Measurements from ENCODE around the gene SYT1.

Gene SYT1

GRCh38 chr12:79441534-79441933 lies 577.0 kb downstream of the SYT1 start:
- no peak overlapping the region for H3K4me3 ChIP-seq (ENCODE audit: control insufficient read depth, low read depth, low read length)
- no peak for DNase-seq (ENCODE audit: low read depth)

GRCh38 chr12:79442396-79442795 lies 577.8 kb downstream of the SYT1 start:
- H3K4me3 ChIP-seq (ENCODE audit: control insufficient read depth, low read depth, low read length): no peak overlapping the region
- no peak for TF ChIP-seq CTCF (conservative IDR thresholded peaks at IDR 0.05; ENCODE audit: control insufficient read depth, insufficient read depth, low read depth, low read length)
- DNase-seq (ENCODE audit: low read depth): no peak

More at GRCh38 chr12:79441534-79441933, 577.0 kb downstream of the SYT1 start:
- TF ChIP-seq CTCF (conservative IDR thresholded peaks at IDR 0.05; ENCODE audit: control insufficient read depth, insufficient read depth, low read depth, low read length): no peak

- TF ChIP-seq CTCF (conservative IDR thresholded peaks at IDR 0.05; ENCODE audit: control insufficient read depth, insufficient read depth, low read depth, low read length): no peak
- peak; percentile 52 for DNase-seq (ENCODE audit: low read depth)
- H3K4me3 ChIP-seq (ENCODE audit: control insufficient read depth, low read depth, low read length): no peak overlapping the region
Measured at GRCh38 chr12:79444089-79444488, 579.5 kb downstream of the SYT1 start.

GRCh38 chr12:79448816-79449215 lies 584.2 kb downstream of the SYT1 start:
- H3K4me3 ChIP-seq (ENCODE audit: control insufficient read depth, low read depth, low read length): no peak overlapping the region
- no peak for DNase-seq (ENCODE audit: low read depth)
- TF ChIP-seq CTCF (conservative IDR thresholded peaks at IDR 0.05; ENCODE audit: control insufficient read depth, insufficient read depth, low read depth, low read length): no peak

GRCh38 chr12:79451365-79451764 lies 586.8 kb downstream of the SYT1 start:
- TF ChIP-seq CTCF (conservative IDR thresholded peaks at IDR 0.05; ENCODE audit: control insufficient read depth, insufficient read depth, low read depth, low read length): no peak

GRCh38 chr12:79451978-79452377 lies 587.4 kb downstream of the SYT1 start:
- no peak overlapping the region for H3K4me3 ChIP-seq (ENCODE audit: control insufficient read depth, low read depth, low read length)
- no peak for TF ChIP-seq CTCF (conservative IDR thresholded peaks at IDR 0.05; ENCODE audit: control insufficient read depth, insufficient read depth, low read depth, low read length)

More at GRCh38 chr12:79451365-79451764, 586.8 kb downstream of the SYT1 start:
- H3K4me3 ChIP-seq (ENCODE audit: control insufficient read depth, low read depth, low read length): no peak overlapping the region
- peak; percentile 20 for DNase-seq (ENCODE audit: low read depth)

GRCh38 chr12:79452906-79453305 lies 588.3 kb downstream of the SYT1 start:
- no peak for TF ChIP-seq CTCF (conservative IDR thresholded peaks at IDR 0.05; ENCODE audit: control insufficient read depth, insufficient read depth, low read depth, low read length)
- no peak overlapping the region for H3K4me3 ChIP-seq (ENCODE audit: control insufficient read depth, low read depth, low read length)
- peak; percentile 1 for DNase-seq (ENCODE audit: low read depth)

More at GRCh38 chr12:79451978-79452377, 587.4 kb downstream of the SYT1 start:
- DNase-seq (ENCODE audit: low read depth): peak; percentile 97
